Trophoblast cell (in vitro differentiated cells and primary cell): Measurements from ENCODE around the gene GRID1.

Source experiments
- DNase-seq, 2 donors: peaks; one replicate each; pipeline ENCODE4 v3.0.0-alpha.2; 2016
- H2AFZ ChIP-seq: 2 replicates; pipeline ENCODE4 v1.6.1; 2013; ENCODE audit warnings: low read length, moderate library complexity, mild to moderate bottlenecking; ENCODE audit not compliant: insufficient read depth, poor library complexity
- H2AK5ac ChIP-seq: 2 replicates; pipeline ENCODE4 v1.6.1; 2013; ENCODE audit warnings: mild to moderate bottlenecking, low read length
- H2BK120ac ChIP-seq: 2 replicates; pipeline ENCODE4 v1.6.1; 2013; ENCODE audit warnings: low read length, mild to moderate bottlenecking, moderate library complexity; ENCODE audit not compliant: insufficient read depth, poor library complexity
- H2BK12ac ChIP-seq: 2 replicates; pipeline ENCODE4 v1.6.1; 2013; ENCODE audit warnings: mild to moderate bottlenecking, low read length, moderate library complexity
- H2BK5ac ChIP-seq: 2 replicates; pipeline ENCODE4 v1.6.1; 2013; ENCODE audit warnings: low read length, low read depth, moderate library complexity, mild to moderate bottlenecking; ENCODE audit not compliant: poor library complexity
- H3K14ac ChIP-seq: 2 replicates; pipeline ENCODE4 v1.6.1; 2013; ENCODE audit warnings: mild to moderate bottlenecking, low read length
- H3K18ac ChIP-seq: 2 replicates; pipeline ENCODE4 v1.6.1; 2013; ENCODE audit warnings: mild to moderate bottlenecking, low read length
- H3K23ac ChIP-seq: 2 replicates; pipeline ENCODE4 v1.6.1; 2013; ENCODE audit warnings: low read length
- H3K27ac ChIP-seq: 2 replicates; pipeline ENCODE4 v1.5.1; 2013; ENCODE audit warnings: low read depth, mild to moderate bottlenecking, inconsistent platforms, low read length, moderate library complexity
- H3K27me3 ChIP-seq: 2 replicates; pipeline ENCODE4 v1.6.1; 2013; ENCODE audit warnings: inconsistent platforms, mild to moderate bottlenecking, low read length, moderate library complexity; ENCODE audit not compliant: insufficient read depth
- H3K36me3 ChIP-seq, 2 experiments: 1 replicate in 1 of 2; 2 replicates in 1 of 2; pipeline ENCODE4 v1.6.1; 2013; ENCODE audit warnings: low read length in 2 of 2, mild to moderate bottlenecking in 2 of 2, moderate library complexity in 1 of 2; ENCODE audit not compliant: insufficient read depth in 2 of 2, control insufficient read depth in 1 of 2
- H3K4ac ChIP-seq: 2 replicates; pipeline ENCODE4 v1.6.1; 2013; ENCODE audit warnings: low read depth, mild to moderate bottlenecking, low read length, moderate library complexity
- H3K4me1 ChIP-seq, 2 experiments: 1 replicate in 1 of 2; 2 replicates in 1 of 2; pipeline ENCODE4 v1.6.1; 2013; ENCODE audit warnings: low read length in 2 of 2, mild to moderate bottlenecking in 2 of 2, moderate library complexity in 1 of 2; ENCODE audit not compliant: insufficient read depth in 2 of 2, control insufficient read depth in 1 of 2
- H3K4me2 ChIP-seq: 2 replicates; pipeline ENCODE4 v1.6.1; 2013; ENCODE audit warnings: inconsistent platforms, mild to moderate bottlenecking, low read length, moderate library complexity
- H3K4me3 ChIP-seq: 2 replicates; pipeline ENCODE4 v1.5.1; 2013; ENCODE audit warnings: mild to moderate bottlenecking, low read depth, low read length, inconsistent platforms
- H3K79me1 ChIP-seq: one replicate; pipeline ENCODE4 v1.6.1; 2013; ENCODE audit warnings: low read length
- H3K79me2 ChIP-seq: 2 replicates; pipeline ENCODE4 v1.6.1; 2013; ENCODE audit warnings: low read length, mild to moderate bottlenecking; ENCODE audit not compliant: control insufficient read depth, insufficient read depth, poor library complexity
- H3K9ac ChIP-seq: 2 replicates; pipeline ENCODE4 v1.6.1; 2013; ENCODE audit warnings: mild to moderate bottlenecking, low read length
- H3K9me3 ChIP-seq: 2 replicates; pipeline ENCODE4 v1.6.1; 2013; ENCODE audit warnings: low read depth, mild to moderate bottlenecking, control low read depth, inconsistent platforms, low read length; ENCODE audit not compliant: insufficient read depth
- H4K12ac ChIP-seq: 2 replicates; pipeline ENCODE4 v1.6.1; 2013; ENCODE audit warnings: low read depth, mild to moderate bottlenecking, low read length, moderate library complexity
- H4K8ac ChIP-seq: 2 replicates; pipeline ENCODE4 v1.6.1; 2013; ENCODE audit warnings: low read depth, mild to moderate bottlenecking, low read length, moderate library complexity
- H4K91ac ChIP-seq: one replicate; pipeline ENCODE4 v1.6.1; 2013; ENCODE audit warnings: low read depth, mild to moderate bottlenecking, low read length, moderate library complexity
- WGBS: extraction: QIAGEN DNeasy Blood & Tissue Kit; methylation state at CpG from one replicate; pipeline ENCODE4 v1.1.7; 2013; ENCODE audit warnings: missing lambda C conversion rate; ENCODE audit not compliant: insufficient read length, insufficient coverage; ENCODE audit errors: extremely low coverage; 5-methylcytosine and 5-hydroxymethylcytosine counted together

The GRID1 gene

DNA sequence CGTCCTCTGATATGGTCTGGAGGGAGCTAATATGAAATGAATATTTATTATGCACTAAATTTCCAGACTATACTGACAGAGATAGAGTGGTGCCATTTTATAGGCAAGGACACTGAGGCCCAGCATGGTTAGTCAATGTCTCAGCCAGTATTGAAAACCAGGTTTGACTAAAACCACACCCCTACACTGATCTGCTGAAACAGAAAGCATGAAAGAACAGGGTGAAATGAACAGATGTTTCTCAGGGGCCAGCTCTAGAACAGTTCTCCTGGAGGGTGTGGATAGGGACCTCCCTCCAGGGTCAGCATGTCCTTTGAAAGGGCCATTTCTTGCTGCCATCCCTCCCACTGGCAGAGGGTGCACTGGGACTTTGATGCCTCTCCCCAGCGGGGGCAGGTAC lies 700.5 kb downstream of the GRID1 start:
- WGBS = no CpG with 5 or more reads among the region's 2 CpGs
- H3K79me2 ChIP-seq = no peaks in the 10 kb centered on the region

DNA sequence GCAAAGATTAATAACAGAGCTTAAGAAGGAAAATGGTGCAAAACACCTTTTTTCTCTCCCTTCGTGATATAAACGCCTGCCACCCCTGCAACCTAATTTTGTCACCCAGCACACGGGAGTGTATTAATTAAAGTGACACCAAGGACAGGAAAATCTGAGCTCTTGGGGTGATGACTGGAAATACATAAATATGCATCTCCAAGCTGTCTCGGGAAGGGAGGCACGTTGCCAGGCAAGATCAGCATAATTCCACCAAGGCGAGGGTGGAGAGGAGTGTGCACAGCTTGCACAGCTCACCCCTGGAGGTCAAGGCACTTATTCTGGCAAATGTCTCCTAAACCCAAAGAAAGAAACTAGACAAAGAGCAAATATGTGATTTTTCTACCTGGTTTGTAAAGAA lies 700.9 kb downstream of the GRID1 start:
- no peak overlapping the region for H3K4me3 ChIP-seq
- no peaks in the 10 kb centered on the region for H3K27me3 ChIP-seq
- no peak overlapping the region for H2BK12ac ChIP-seq
- no peak overlapping the region for H3K18ac ChIP-seq
- no peaks in the 10 kb centered on the region for H3K4me1 ChIP-seq
- H3K4me2 ChIP-seq = no peak overlapping the region
- no peak overlapping the region for H2AK5ac ChIP-seq
- no peak overlapping the region for H4K12ac ChIP-seq
- H3K79me1 ChIP-seq = no peaks in the 10 kb centered on the region
- H3K9ac ChIP-seq = no peak overlapping the region
- H2BK120ac ChIP-seq = no peak overlapping the region
- no peak overlapping the region for H4K8ac ChIP-seq
- DNase-seq = no peak
- H3K27ac ChIP-seq = no peak overlapping the region
- H3K14ac ChIP-seq = no peak overlapping the region
- no peak overlapping the region for H4K91ac ChIP-seq
- no peaks in the 10 kb centered on the region for H3K9me3 ChIP-seq
- WGBS = no CpG with 5 or more reads among the region's 6 CpGs
- H2BK5ac ChIP-seq = no peak overlapping the region
- H3K4ac ChIP-seq = no peak overlapping the region
- H2AFZ ChIP-seq = no peak overlapping the region
- no peak overlapping the region for H3K23ac ChIP-seq
- no peaks in the 10 kb centered on the region for H3K36me3 ChIP-seq
- H3K79me2 ChIP-seq = no peaks in the 10 kb centered on the region

More for the DNA sequence above, 700.5 kb downstream of the GRID1 start:
- H2AFZ ChIP-seq = no peak overlapping the region
- no peak overlapping the region for H4K12ac ChIP-seq
- no peak overlapping the region for H2BK5ac ChIP-seq
- H3K18ac ChIP-seq = no peak overlapping the region
- H3K27ac ChIP-seq = no peak overlapping the region
- H3K9ac ChIP-seq = no peak overlapping the region
- no peak overlapping the region for H3K4me2 ChIP-seq
- H3K4ac ChIP-seq = no peak overlapping the region
- no peaks in the 10 kb centered on the region for H3K36me3 ChIP-seq
- H3K23ac ChIP-seq = no peak overlapping the region
- no peak overlapping the region for H3K4me3 ChIP-seq
- H3K9me3 ChIP-seq = no peaks in the 10 kb centered on the region
- no peak overlapping the region for H4K91ac ChIP-seq
- no peaks in the 10 kb centered on the region for H3K4me1 ChIP-seq
- H3K79me1 ChIP-seq = no peaks in the 10 kb centered on the region
- no peaks in the 10 kb centered on the region for H3K27me3 ChIP-seq
- H2AK5ac ChIP-seq = no peak overlapping the region
- H2BK12ac ChIP-seq = no peak overlapping the region
- no peak overlapping the region for H4K8ac ChIP-seq
- no peak overlapping the region for H3K14ac ChIP-seq
- no peak overlapping the region for H2BK120ac ChIP-seq
- no peak for DNase-seq

DNA sequence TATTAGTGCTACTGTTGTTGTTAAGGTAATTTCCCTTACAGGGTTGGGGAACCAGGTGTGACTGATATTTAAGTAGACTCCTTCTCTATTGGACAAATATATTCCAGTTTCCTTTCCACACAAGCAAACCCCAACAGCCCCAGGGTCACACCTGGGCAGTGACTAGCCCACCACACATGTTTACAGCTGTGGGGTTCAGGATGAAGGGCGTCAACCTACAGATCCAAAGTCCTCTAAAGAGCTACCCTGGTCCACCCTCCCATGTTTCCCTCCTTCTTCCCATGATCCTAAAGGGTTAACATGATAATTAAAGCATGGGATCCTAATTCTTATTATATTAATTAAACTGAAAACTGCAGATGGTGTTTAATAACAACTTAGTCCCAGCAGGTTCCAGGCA lies 701.5 kb downstream of the GRID1 start:
- no peak overlapping the region for H3K9ac ChIP-seq
- H3K27me3 ChIP-seq = no peaks in the 10 kb centered on the region
- no peak overlapping the region for H3K4ac ChIP-seq
- no peak overlapping the region for H3K23ac ChIP-seq
- no peaks in the 10 kb centered on the region for H3K4me1 ChIP-seq
- H3K79me2 ChIP-seq = no peaks in the 10 kb centered on the region
- no peak overlapping the region for H2BK5ac ChIP-seq
- H3K27ac ChIP-seq = no peak overlapping the region
- no peak overlapping the region for H2BK120ac ChIP-seq
- H4K12ac ChIP-seq = no peak overlapping the region
- no peaks in the 10 kb centered on the region for H3K36me3 ChIP-seq
- H3K9me3 ChIP-seq = no peaks in the 10 kb centered on the region
- no CpG with 5 or more reads among the region's 1 CpG for WGBS
- no peak overlapping the region for H4K91ac ChIP-seq
- no peak overlapping the region for H3K4me2 ChIP-seq
- DNase-seq = no peak
- H3K14ac ChIP-seq = no peak overlapping the region
- no peak overlapping the region for H2AFZ ChIP-seq
- H2AK5ac ChIP-seq = no peak overlapping the region
- H2BK12ac ChIP-seq = no peak overlapping the region
- H4K8ac ChIP-seq = no peak overlapping the region
- H3K18ac ChIP-seq = no peak overlapping the region
- H3K4me3 ChIP-seq = no peak overlapping the region
- H3K79me1 ChIP-seq = no peaks in the 10 kb centered on the region

DNA sequence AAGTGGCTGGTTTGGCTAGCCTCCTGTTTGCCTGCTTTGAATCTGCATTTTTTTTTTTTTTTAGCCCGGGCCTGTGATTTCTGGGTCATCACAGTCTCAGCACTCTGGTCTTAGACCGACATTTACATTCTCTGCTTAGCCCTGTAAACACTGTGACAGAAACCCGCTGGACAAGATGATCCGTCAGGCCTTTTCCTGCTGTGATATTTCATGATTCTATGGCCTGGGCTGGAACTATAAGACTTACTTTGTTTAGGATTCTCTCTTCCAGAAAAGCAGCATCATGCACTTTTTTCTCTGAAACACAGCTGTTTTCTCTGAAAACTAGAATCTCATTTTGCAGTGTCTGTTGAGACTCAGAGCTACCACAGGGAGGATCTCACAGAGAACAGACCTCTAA lies 705.5 kb downstream of the GRID1 start:
- Histone ChIP-seq H3K4ac (no peak overlapping the region), H3K9ac (no peak overlapping the region), H3K9me3 (no peaks in the 10 kb centered on the region), H3K14ac (no peak overlapping the region), H2BK120ac (no peak overlapping the region), H2AK5ac (no peak overlapping the region), H3K79me2 (no peaks in the 10 kb centered on the region), H3K23ac (no peak overlapping the region), H3K27me3 (no peaks in the 10 kb centered on the region), H3K4me1 (no peaks in the 10 kb centered on the region), H4K8ac (no peak overlapping the region), H2AFZ (no peak overlapping the region), H2BK12ac (no peak overlapping the region), H2BK5ac (no peak overlapping the region), H3K4me2 (no peak overlapping the region), H3K79me1 (no peaks in the 10 kb centered on the region), H3K27ac (no peak overlapping the region), H3K36me3 (no peaks in the 10 kb centered on the region), H4K12ac (no peak overlapping the region), H4K91ac (no peak overlapping the region), H3K4me3 (no peak overlapping the region), H3K18ac (no peak overlapping the region)
- no peak for DNase-seq
- WGBS = no CpG with 5 or more reads among the region's 4 CpGs
